ENCODE data around the gene XPO4. TPM values are rescaled to one million over a fixed set of nuclear protein-coding genes. Genes with fewer than 3 reads are reported as not detected.

Gene XPO4
- total RNA-seq, 1 experiment from 2014 or later: 16.2 TPM

DNA sequence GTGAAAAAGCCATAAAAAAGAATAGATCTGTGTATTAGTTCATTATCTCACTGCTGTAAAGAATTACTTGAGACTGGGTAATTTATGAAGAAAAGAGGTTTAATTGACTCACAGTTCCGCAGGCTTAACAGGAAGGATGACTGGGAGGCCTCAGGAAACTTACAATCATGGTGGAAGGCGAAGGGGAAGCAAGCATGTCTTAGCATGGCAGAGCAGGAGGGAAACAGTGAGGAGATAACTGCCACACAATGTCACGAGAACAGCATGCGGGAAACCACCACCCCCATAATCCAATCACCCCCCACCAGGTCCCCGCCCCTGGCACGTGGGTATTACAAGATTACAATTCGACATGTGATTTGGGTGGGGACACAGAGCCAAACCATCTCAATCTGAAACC is 89.7 kb downstream of the XPO4 start:
- H3K27ac ChIP-seq (ENCODE audit: low read length): no peak overlapping the region
- no peaks in the 10 kb centered on the region for H3K27me3 ChIP-seq (ENCODE audit: control insufficient read depth, insufficient read depth, low read length)
- POLR2A ChIA-PET: no interaction called here
- CTCF ChIA-PET: no interaction called here
- no peaks in the 10 kb centered on the region for H3K9me3 ChIP-seq (ENCODE audit: control insufficient read depth, insufficient read depth, low read depth, low read length)
- TF ChIP-seq POLR2AphosphoS5 (IDR thresholded peaks at IDR 0.05; ENCODE audit: low read depth, low read length): no peak
- TF ChIP-seq TCF7L2 (IDR thresholded peaks at IDR 0.05; ENCODE audit: low read depth, low read length): no peak
- TF ChIP-seq, protein P1, sequence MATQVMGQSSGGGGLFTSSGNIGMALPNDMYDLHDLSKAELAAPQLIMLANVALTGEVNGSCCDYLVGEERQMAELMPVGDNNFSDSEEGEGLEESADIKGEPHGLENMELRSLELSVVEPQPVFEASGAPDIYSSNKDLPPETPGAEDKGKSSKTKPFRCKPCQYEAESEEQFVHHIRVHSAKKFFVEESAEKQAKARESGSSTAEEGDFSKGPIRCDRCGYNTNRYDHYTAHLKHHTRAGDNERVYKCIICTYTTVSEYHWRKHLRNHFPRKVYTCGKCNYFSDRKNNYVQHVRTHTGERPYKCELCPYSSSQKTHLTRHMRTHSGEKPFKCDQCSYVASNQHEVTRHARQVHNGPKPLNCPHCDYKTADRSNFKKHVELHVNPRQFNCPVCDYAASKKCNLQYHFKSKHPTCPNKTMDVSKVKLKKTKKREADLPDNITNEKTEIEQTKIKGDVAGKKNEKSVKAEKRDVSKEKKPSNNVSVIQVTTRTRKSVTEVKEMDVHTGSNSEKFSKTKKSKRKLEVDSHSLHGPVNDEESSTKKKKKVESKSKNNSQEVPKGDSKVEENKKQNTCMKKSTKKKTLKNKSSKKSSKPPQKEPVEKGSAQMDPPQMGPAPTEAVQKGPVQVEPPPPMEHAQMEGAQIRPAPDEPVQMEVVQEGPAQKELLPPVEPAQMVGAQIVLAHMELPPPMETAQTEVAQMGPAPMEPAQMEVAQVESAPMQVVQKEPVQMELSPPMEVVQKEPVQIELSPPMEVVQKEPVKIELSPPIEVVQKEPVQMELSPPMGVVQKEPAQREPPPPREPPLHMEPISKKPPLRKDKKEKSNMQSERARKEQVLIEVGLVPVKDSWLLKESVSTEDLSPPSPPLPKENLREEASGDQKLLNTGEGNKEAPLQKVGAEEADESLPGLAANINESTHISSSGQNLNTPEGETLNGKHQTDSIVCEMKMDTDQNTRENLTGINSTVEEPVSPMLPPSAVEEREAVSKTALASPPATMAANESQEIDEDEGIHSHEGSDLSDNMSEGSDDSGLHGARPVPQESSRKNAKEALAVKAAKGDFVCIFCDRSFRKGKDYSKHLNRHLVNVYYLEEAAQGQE (IDR thresholded peaks at IDR 0.05; ENCODE audit: insufficient read depth in 1 of 2, low read depth in 2 of 2, low read length in 1 of 2): no peak
- TF ChIP-seq, protein P2, sequence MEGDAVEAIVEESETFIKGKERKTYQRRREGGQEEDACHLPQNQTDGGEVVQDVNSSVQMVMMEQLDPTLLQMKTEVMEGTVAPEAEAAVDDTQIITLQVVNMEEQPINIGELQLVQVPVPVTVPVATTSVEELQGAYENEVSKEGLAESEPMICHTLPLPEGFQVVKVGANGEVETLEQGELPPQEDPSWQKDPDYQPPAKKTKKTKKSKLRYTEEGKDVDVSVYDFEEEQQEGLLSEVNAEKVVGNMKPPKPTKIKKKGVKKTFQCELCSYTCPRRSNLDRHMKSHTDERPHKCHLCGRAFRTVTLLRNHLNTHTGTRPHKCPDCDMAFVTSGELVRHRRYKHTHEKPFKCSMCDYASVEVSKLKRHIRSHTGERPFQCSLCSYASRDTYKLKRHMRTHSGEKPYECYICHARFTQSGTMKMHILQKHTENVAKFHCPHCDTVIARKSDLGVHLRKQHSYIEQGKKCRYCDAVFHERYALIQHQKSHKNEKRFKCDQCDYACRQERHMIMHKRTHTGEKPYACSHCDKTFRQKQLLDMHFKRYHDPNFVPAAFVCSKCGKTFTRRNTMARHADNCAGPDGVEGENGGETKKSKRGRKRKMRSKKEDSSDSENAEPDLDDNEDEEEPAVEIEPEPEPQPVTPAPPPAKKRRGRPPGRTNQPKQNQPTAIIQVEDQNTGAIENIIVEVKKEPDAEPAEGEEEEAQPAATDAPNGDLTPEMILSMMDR (IDR thresholded peaks at IDR 0.05): no peak
- TF ChIP-seq SIN3A (IDR thresholded peaks at IDR 0.05; ENCODE audit: borderline replicate concordance, insufficient read depth, low read depth, low read length): no peak
- peaks cover 14% of the 10 kb centered on the region for H3K4me1 ChIP-seq (ENCODE audit: control insufficient read depth, insufficient read depth, low read length)
- ATAC-seq (no peak), DNase-seq (ENCODE audit: low read depth, low spot score) (no peak)
- in situ Hi-C loops (cut with HindIII; ENCODE audit: low pct_unique_long_range_greater_than_20kb, low sequenced_read_pairs) (no loop called here), intact Hi-C loops (cut with micrococcal nuclease; ENCODE audit: unreplicated experiment) (no loop called here)
- no peak overlapping the region for H3K4me3 ChIP-seq (ENCODE audit: low read depth in 2 of 2, low read length in 2 of 2)
- no TSS peak for BruUV-seq (replicated peaks)
- H3K36me3 ChIP-seq (ENCODE audit: control insufficient read depth, insufficient read depth, low read length): peaks cover 8% of the 10 kb centered on the region

DNA sequence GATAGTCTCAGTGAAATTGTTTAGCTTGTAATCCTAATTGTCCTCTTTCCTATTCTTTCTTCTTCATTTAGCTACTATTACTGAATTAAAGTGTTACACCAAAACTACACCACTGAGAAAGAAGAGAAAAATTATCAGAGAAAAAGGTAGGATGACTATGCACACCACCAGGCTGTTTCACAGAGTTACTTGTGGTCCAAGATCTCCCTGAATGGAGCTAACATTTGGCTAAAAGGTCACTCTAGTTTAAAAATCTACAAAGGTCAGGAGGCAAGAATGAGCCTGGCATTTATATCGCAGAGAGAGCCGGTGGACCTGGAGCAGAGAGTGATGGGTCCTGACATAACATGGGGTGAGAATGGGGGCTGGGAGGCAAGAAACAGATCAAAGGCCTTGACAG is 91.7 kb downstream of the XPO4 start:
- Histone ChIP-seq H3K27ac (ENCODE audit: low read length) (no peak overlapping the region), H3K36me3 (ENCODE audit: control insufficient read depth, insufficient read depth, low read length) (peaks cover 12% of the 10 kb centered on the region), H3K27me3 (ENCODE audit: control insufficient read depth, insufficient read depth, low read length) (no peaks in the 10 kb centered on the region), H3K4me1 (ENCODE audit: control insufficient read depth, insufficient read depth, low read length) (peaks cover 14% of the 10 kb centered on the region), H3K9me3 (ENCODE audit: control insufficient read depth, insufficient read depth, low read depth, low read length) (no peaks in the 10 kb centered on the region), H3K4me3 (ENCODE audit: low read depth in 2 of 2, low read length in 2 of 2) (no peak overlapping the region)
- POLR2A ChIA-PET: no interaction called here
- CTCF ChIA-PET: no interaction called here
- intact Hi-C loops (cut with micrococcal nuclease; ENCODE audit: unreplicated experiment): no loop called here
- BruUV-seq (replicated peaks): no TSS peak
- DNase-seq (ENCODE audit: low read depth, low spot score) (no peak), ATAC-seq (no peak)
- in situ Hi-C loops (cut with HindIII; ENCODE audit: low pct_unique_long_range_greater_than_20kb, low sequenced_read_pairs): no loop called here
- no peak for TF ChIP-seq SIN3A (IDR thresholded peaks at IDR 0.05; ENCODE audit: borderline replicate concordance, insufficient read depth, low read depth, low read length)
- TF ChIP-seq, protein P2 (IDR thresholded peaks at IDR 0.05): no peak
- TF ChIP-seq TCF7L2 (IDR thresholded peaks at IDR 0.05; ENCODE audit: low read depth, low read length): no peak
- no peak for TF ChIP-seq POLR2AphosphoS5 (IDR thresholded peaks at IDR 0.05; ENCODE audit: low read depth, low read length)
- TF ChIP-seq, protein P1 (IDR thresholded peaks at IDR 0.05; ENCODE audit: insufficient read depth in 1 of 2, low read depth in 2 of 2, low read length in 1 of 2): no peak

All from Panc1 (cell line).